HCT116 (cell line): ENCODE data around the gene SYNJ1. TPM values are rescaled to one million over a fixed set of nuclear protein-coding genes. Genes with fewer than 3 reads are reported as not detected.

Source experiments
- ATAC-seq: fragments of 200-7000 bp; cut with Tn5 transposase; 2 replicates; pipeline ENCODE4 v1.9.1; 2020; ENCODE audit warnings: mild to moderate bottlenecking, moderate library complexity
- BruUV-seq: library from RNA; stranded (reverse); fragments of 400-500 nt; replicated peaks from 2 replicates; lab custom pipeline; 2021; lab: Mats Ljungman, UMichigan
- CTCF ChIA-PET: fragments of 300-600 bp; sonication (Branson Sonifier 250); formaldehyde crosslinking; loops from one replicate; lab custom pipeline; 2021; ENCODE audit warnings: antibody characterized with exemption; lab: Charles Lee
- POLR2A ChIA-PET: fragments of 300-600, 350-600 bp; sonication (Branson Sonifier 250); formaldehyde crosslinking; loops from one replicate; lab custom pipeline; 2021; ENCODE audit warnings: antibody characterized with exemption; lab: Charles Lee
- RAD21 ChIA-PET, 2 experiments: fragments of 300-600 bp; sonication (Branson Sonifier 250); formaldehyde crosslinking; loops; one replicate each; lab custom pipeline; 2023; ENCODE audit warnings: low total read pairs in 2 of 2; ENCODE audit not compliant: uncharacterized antibody in 2 of 2, unreplicated experiment in 2 of 2, low non-redundant PET in 1 of 2; lab: Charles Lee
- DNase-seq: peaks from one replicate; pipeline ENCODE4 v3.0.0-alpha.2; 2010; ENCODE audit warnings: low read depth, low spot score
- H2AFZ ChIP-seq: fragments of 200-600 bp; shearing (Covaris generic), sonication (generic); 2 replicates; pipeline ENCODE4 v1.6.1; 2017; ENCODE audit warnings: low read depth, mixed run types, mixed read lengths, antibody characterized with exemption, low read length; ENCODE audit not compliant: poor library complexity, severe bottlenecking
- H3K27ac ChIP-seq: 2 replicates; pipeline ENCODE4 v1.5.1; 2012; ENCODE audit warnings: low read depth, low read length
- H3K27me3 ChIP-seq: fragments of 200-600 bp; sonication (generic); 2 replicates; pipeline ENCODE4 v1.6.1; 2016; ENCODE audit warnings: mixed run types, low read length, mixed read lengths; ENCODE audit not compliant: insufficient read depth
- H3K36me3 ChIP-seq, 2 experiments: fragments of 200-500 bp in 1 of 2; fragments of 200-600 bp in 1 of 2; sonication (Bioruptor generic) in 1 of 2; sonication (generic) in 1 of 2; 2 replicates each; pipeline versions ENCODE4 v1.5.1 to v1.6.1; 2014 to 2016; ENCODE audit warnings: low read length in 2 of 2, inconsistent platforms in 1 of 2, mixed read lengths in 1 of 2, mixed run types in 1 of 2; ENCODE audit not compliant: insufficient read depth in 2 of 2, control insufficient read depth in 1 of 2
- H3K4me1 ChIP-seq, 2 experiments: fragments of 200-600 bp in 1 of 2; sonication (generic) in 1 of 2; 2 replicates each; pipeline versions ENCODE4 v1.5.1 to v1.6.1; 2012 to 2017; ENCODE audit warnings: low read length in 2 of 2, inconsistent platforms in 1 of 2, mild to moderate bottlenecking in 1 of 2, mixed read lengths in 1 of 2, mixed run types in 1 of 2, moderate library complexity in 1 of 2; ENCODE audit not compliant: insufficient read depth in 2 of 2, control insufficient read depth in 1 of 2
- H3K4me2 ChIP-seq: fragments of 200-600 bp; sonication (generic); 2 replicates; pipeline ENCODE4 v1.6.1; 2017; ENCODE audit warnings: mixed run types, low read length, mixed read lengths
- H3K4me3 ChIP-seq, 2 experiments: fragments of 200-600 bp in 1 of 2; sonication (generic) in 1 of 2; replicated peaks in 1 of 2; 2 replicates each; pipeline ENCODE4 v1.5.1; 2011 to 2016; ENCODE audit warnings: low read length in 2 of 2, control low read depth in 1 of 2, low read depth in 1 of 2, mild to moderate bottlenecking in 1 of 2, mixed read lengths in 1 of 2, mixed run types in 1 of 2
- H3K79me2 ChIP-seq: fragments of 200-600 bp; sonication (generic); 2 replicates; pipeline ENCODE4 v1.6.1; 2017; ENCODE audit warnings: mild to moderate bottlenecking, mixed run types, low read length, moderate library complexity, mixed read lengths; ENCODE audit not compliant: insufficient read depth
- H3K9ac ChIP-seq: fragments of 200-600 bp; sonication (generic); 2 replicates; pipeline ENCODE4 v1.6.1; 2016; ENCODE audit warnings: low read length, mixed read lengths
- H3K9me2 ChIP-seq: fragments of 200-600 bp; sonication (generic), shearing (Covaris generic); 2 replicates; pipeline ENCODE4 v1.6.1; 2017; ENCODE audit warnings: mixed run types, mild to moderate bottlenecking, moderate library complexity; ENCODE audit not compliant: insufficient read depth
- H3K9me3 ChIP-seq, 2 experiments: fragments of 200-500 bp in 1 of 2; fragments of 200-600 bp in 1 of 2; sonication (Bioruptor generic) in 1 of 2; sonication (generic) in 1 of 2; 2 replicates each; pipeline ENCODE4 v1.6.1; 2014 to 2017; ENCODE audit warnings: low read length in 2 of 2, mixed read lengths in 2 of 2, inconsistent platforms in 1 of 2, low read depth in 1 of 2, mild to moderate bottlenecking in 1 of 2, mixed run types in 1 of 2, moderate library complexity in 1 of 2; ENCODE audit not compliant: control insufficient read depth in 1 of 2, insufficient read depth in 1 of 2
- H4K20me1 ChIP-seq: fragments of 200-600 bp; sonication (generic), shearing (Covaris generic); 2 replicates; pipeline ENCODE4 v1.6.1; 2017; ENCODE audit warnings: mixed run types, mild to moderate bottlenecking, moderate library complexity; ENCODE audit not compliant: insufficient read depth
- CEBPB ChIP-seq: IDR thresholded peaks from 2 replicates; pipeline ENCODE4 v1.6.1; 2012; ENCODE audit warnings: low read depth
- EGR1 ChIP-seq: IDR thresholded peaks from 2 replicates; pipeline ENCODE4 v1.6.1; 2012; ENCODE audit warnings: low read depth
- ELF1 ChIP-seq: IDR thresholded peaks from 2 replicates; pipeline ENCODE4 v1.6.1; 2012; ENCODE audit warnings: low read depth, borderline replicate concordance
- EZH2phosphoT487 ChIP-seq: fragments of 200-600 bp; IDR thresholded peaks from 2 replicates; pipeline ENCODE4 v1.6.1; 2018; ENCODE audit warnings: antibody characterized with exemption, borderline replicate concordance
- JUND ChIP-seq: IDR thresholded peaks from 2 replicates; pipeline ENCODE4 v1.6.1; 2012
- POLR2A ChIP-seq: IDR thresholded peaks from 2 replicates; pipeline ENCODE4 v1.7.0; 2011; ENCODE audit warnings: borderline replicate concordance; ENCODE audit not compliant: insufficient read depth, insufficient read length; ENCODE audit errors: extremely low read depth
- SP1 ChIP-seq: IDR thresholded peaks from 2 replicates; pipeline ENCODE4 v1.6.1; 2012; ENCODE audit warnings: low read depth
- SRF ChIP-seq: IDR thresholded peaks from 2 replicates; pipeline ENCODE4 v1.6.1; 2012; ENCODE audit warnings: low read depth
- TCF7L2 ChIP-seq: IDR thresholded peaks from 2 replicates; pipeline ENCODE4 v1.7.0; 2011; ENCODE audit warnings: borderline replicate concordance, inconsistent platforms; ENCODE audit not compliant: insufficient read depth, insufficient read length; ENCODE audit errors: extremely low read depth
- ZNF274 ChIP-seq: fragments of 200-500 bp; sonication (Bioruptor generic); IDR thresholded peaks from 2 replicates; pipeline ENCODE4 v1.6.1; 2014; ENCODE audit warnings: mild to moderate bottlenecking, low read depth, low read length, inconsistent platforms
- intact Hi-C: fragments of 100-400 bp; cut with micrococcal nuclease; formaldehyde crosslinking; loops from 2 replicates; pipeline ENCODE4 v1.10.0; 2022
- total RNA-seq: library from RNA; stranded (reverse); gene quantifications from one replicate; pipeline ENCODE4 v1.2.1, GENCODE V29; 2021; ENCODE audit not compliant: unreplicated experiment
- TF ChIP-seq, protein P1 (sequence below), 3 experiments: fragments of 200-600 bp in 1 of 3; sonication (generic) in 1 of 3; IDR thresholded peaks in 2 of 3; conservative IDR thresholded peaks in 1 of 3; 2 replicates each; pipeline ENCODE4 v1.5.1; 2012 to 2017; ENCODE audit warnings: low read depth in 2 of 3, low read length in 2 of 3, antibody characterized with exemption in 1 of 3, borderline replicate concordance in 1 of 3, control low read depth in 1 of 3, mild to moderate bottlenecking in 1 of 3, mixed read lengths in 1 of 3, mixed run types in 1 of 3, moderate library complexity in 1 of 3; ENCODE audit not compliant: insufficient read depth in 1 of 3
- TF ChIP-seq, protein P2 (sequence below): IDR thresholded peaks from 2 replicates; pipeline ENCODE4 v1.6.1; 2012
- TF ChIP-seq, protein P3 (sequence below): IDR thresholded peaks from 2 replicates; pipeline ENCODE4 v1.6.1; 2011; ENCODE audit warnings: mild to moderate bottlenecking, low read length, moderate library complexity; ENCODE audit not compliant: insufficient replicate concordance; ENCODE audit errors: extremely low read depth

SYNJ1 gene
- total RNA-seq, 1 experiment from 2014 or later, result 7.2 TPM

DNA sequence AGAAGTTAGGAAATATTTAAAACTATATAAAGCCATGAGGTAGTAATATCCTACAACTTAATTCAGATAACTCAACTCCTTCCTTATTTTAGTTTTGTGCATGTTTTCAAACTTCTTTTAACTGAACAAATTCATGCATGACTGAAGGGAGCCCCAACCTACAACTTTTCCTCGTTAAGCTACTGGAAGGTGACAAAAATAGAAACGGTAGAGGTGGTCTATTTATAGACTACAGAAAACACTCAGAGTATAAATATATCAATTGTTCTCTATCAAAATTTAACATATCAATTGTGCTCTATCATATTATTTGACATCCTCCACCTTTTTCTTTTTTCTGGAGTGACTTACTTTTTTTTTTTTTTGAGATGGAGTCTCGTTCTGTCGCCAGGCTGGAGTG, 16.8 kb downstream of the SYNJ1 start:
- Histone ChIP-seq H3K4me1 (no peaks in the 10 kb centered on the region), H3K27me3 (no peaks in the 10 kb centered on the region), H3K4me3 (no peak overlapping the region), H3K79me2 (no peaks in the 10 kb centered on the region), H3K27ac (no peak overlapping the region), H3K4me2 (no peak overlapping the region), H3K9me3 (no peaks in the 10 kb centered on the region; a peak in 1 of 4 replicates), H3K9ac (no peak overlapping the region), H4K20me1 (no peaks in the 10 kb centered on the region), H3K36me3 (no peaks in the 10 kb centered on the region), H2AFZ (no peak overlapping the region), H3K9me2 (no peaks in the 10 kb centered on the region)
- CTCF ChIA-PET, result no interaction called here
- intact Hi-C loops, result no loop called here
- POLR2A ChIA-PET, result no interaction called here
- BruUV-seq, result no TSS peak
- DNase-seq (no peak), ATAC-seq (no peak)
- TF ChIP-seq TCF7L2 (no peak), SRF (no peak), SP1 (no peak)
- RAD21 ChIA-PET, result no interaction called here

DNA sequence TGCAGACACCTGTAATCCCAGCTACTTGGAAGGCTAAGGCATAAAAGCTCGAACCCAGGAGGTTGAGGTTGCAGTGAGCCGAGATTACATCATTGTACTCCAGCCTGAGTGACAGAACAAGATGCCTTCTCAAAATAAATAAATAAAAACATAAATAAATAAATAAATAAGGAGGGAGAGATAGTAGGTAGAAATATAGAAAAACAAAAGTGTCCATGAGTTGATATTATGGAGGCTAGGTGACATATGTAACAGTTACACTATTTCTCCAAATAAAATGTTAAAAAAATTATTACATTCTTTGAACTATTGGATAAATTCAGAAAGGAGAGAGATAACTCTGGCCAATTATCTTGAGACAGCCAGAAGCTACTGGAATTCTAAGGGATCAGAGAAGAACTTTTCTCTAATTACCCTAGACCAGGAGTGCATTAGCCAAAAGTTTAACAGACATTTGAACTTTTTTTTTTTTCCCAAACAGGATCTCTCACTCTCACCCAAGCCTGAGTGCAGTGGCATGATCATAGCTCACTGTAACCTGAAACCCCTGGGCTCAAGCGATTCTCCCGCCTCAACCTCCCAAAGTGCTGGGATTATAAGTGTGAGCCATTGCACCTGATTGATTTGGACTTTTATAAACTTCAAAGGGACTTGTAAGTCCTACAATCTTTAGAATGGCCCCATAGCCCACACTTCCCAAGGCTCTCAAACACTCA, 17.6 kb downstream of the SYNJ1 start:
- Histone ChIP-seq H3K36me3 (no peaks in the 10 kb centered on the region), H3K4me1 (no peaks in the 10 kb centered on the region), H4K20me1 (no peaks in the 10 kb centered on the region), H3K4me2 (no peak overlapping the region), H3K9ac (no peak overlapping the region), H3K79me2 (no peaks in the 10 kb centered on the region), H3K9me2 (no peaks in the 10 kb centered on the region), H2AFZ (no peak overlapping the region), H3K4me3 (no peak overlapping the region), H3K27ac (no peak overlapping the region), H3K27me3 (no peaks in the 10 kb centered on the region), H3K9me3 (no peaks in the 10 kb centered on the region)
- DNase-seq (no peak), ATAC-seq (no peak)
- ChIA-PET CTCF (no interaction called here), POLR2A (no interaction called here), RAD21 (no interaction called here)
- intact Hi-C loops, result no loop called here
- no TSS peak for BruUV-seq
- no peak for TF ChIP-seq JUND
- TF ChIP-seq EGR1, result no peak
- no peak for TF ChIP-seq ELF1
- TF ChIP-seq SP1, result no peak
- TF ChIP-seq TCF7L2, result no peak
- TF ChIP-seq EZH2phosphoT487, result no peak
- no peak for TF ChIP-seq ZNF274
- TF ChIP-seq, protein P1, sequence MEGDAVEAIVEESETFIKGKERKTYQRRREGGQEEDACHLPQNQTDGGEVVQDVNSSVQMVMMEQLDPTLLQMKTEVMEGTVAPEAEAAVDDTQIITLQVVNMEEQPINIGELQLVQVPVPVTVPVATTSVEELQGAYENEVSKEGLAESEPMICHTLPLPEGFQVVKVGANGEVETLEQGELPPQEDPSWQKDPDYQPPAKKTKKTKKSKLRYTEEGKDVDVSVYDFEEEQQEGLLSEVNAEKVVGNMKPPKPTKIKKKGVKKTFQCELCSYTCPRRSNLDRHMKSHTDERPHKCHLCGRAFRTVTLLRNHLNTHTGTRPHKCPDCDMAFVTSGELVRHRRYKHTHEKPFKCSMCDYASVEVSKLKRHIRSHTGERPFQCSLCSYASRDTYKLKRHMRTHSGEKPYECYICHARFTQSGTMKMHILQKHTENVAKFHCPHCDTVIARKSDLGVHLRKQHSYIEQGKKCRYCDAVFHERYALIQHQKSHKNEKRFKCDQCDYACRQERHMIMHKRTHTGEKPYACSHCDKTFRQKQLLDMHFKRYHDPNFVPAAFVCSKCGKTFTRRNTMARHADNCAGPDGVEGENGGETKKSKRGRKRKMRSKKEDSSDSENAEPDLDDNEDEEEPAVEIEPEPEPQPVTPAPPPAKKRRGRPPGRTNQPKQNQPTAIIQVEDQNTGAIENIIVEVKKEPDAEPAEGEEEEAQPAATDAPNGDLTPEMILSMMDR (IDR thresholded peaks at IDR 0.05 in 2 of 3, conservative IDR thresholded peaks at IDR 0.05 in 1 of 3; ENCODE audit: borderline replicate concordance in 1 of 3, insufficient read depth in 1 of 3, low read depth in 2 of 3, low read length in 2 of 3), result no peak
- TF ChIP-seq CEBPB, result no peak
- no peak for TF ChIP-seq POLR2A
- TF ChIP-seq, protein P2, sequence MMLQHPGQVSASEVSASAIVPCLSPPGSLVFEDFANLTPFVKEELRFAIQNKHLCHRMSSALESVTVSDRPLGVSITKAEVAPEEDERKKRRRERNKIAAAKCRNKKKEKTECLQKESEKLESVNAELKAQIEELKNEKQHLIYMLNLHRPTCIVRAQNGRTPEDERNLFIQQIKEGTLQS, result no peak
- TF ChIP-seq, protein P3, sequence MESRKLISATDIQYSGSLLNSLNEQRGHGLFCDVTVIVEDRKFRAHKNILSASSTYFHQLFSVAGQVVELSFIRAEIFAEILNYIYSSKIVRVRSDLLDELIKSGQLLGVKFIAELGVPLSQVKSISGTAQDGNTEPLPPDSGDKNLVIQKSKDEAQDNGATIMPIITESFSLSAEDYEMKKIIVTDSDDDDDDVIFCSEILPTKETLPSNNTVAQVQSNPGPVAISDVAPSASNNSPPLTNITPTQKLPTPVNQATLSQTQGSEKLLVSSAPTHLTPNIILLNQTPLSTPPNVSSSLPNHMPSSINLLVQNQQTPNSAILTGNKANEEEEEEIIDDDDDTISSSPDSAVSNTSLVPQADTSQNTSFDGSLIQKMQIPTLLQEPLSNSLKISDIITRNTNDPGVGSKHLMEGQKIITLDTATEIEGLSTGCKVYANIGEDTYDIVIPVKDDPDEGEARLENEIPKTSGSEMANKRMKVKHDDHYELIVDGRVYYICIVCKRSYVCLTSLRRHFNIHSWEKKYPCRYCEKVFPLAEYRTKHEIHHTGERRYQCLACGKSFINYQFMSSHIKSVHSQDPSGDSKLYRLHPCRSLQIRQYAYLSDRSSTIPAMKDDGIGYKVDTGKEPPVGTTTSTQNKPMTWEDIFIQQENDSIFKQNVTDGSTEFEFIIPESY, result no peak
